CD8-positive, alpha-beta memory T cell (primary cell): Measurements from ENCODE around the gene HIF1AN. TPM values are rescaled to one million over a fixed set of nuclear protein-coding genes. Genes with fewer than 3 reads are reported as not detected.

Experiments
- CTCF ChIA-PET: fragments of 350-600 bp; sonication (Branson Sonifier 250); formaldehyde crosslinking; loops from one replicate; lab custom pipeline; 2021; ENCODE audit warnings: antibody characterized with exemption; lab: Charles Lee
- POLR2A ChIA-PET: fragments of 350-600 bp; sonication (Branson Sonifier 250); formaldehyde crosslinking; loops from one replicate; lab custom pipeline; 2021; ENCODE audit warnings: antibody characterized with exemption; lab: Charles Lee
- DNase-seq, 5 donors: peaks; one replicate each; pipeline versions ENCODE4 v3.0.0 to v3.0.0-alpha.2; 2020 to 2022; ENCODE audit warnings: mixed read lengths in 1 of 5
- H3K27ac ChIP-seq: one replicate; pipeline ENCODE4 v1.7.0; 2013; ENCODE audit warnings: low read depth, mild to moderate bottlenecking, low read length, moderate library complexity
- H3K27me3 ChIP-seq: 2 replicates; pipeline ENCODE4 v1.7.0; 2013; ENCODE audit warnings: low read length, mild to moderate bottlenecking; ENCODE audit not compliant: insufficient read depth, poor library complexity, severe bottlenecking
- H3K36me3 ChIP-seq: 2 replicates; pipeline ENCODE4 v1.7.0; 2013; ENCODE audit warnings: mild to moderate bottlenecking, low read length, moderate library complexity; ENCODE audit not compliant: insufficient read depth
- H3K4me1 ChIP-seq: 2 replicates; pipeline ENCODE4 v1.7.0; 2013; ENCODE audit warnings: mild to moderate bottlenecking, low read length, moderate library complexity; ENCODE audit not compliant: insufficient read depth
- H3K4me3 ChIP-seq: 2 replicates; pipeline ENCODE4 v1.7.0; 2013; ENCODE audit warnings: mild to moderate bottlenecking, low read length
- H3K9me3 ChIP-seq: 2 replicates; pipeline ENCODE4 v1.7.0; 2013; ENCODE audit warnings: mild to moderate bottlenecking, low read length
- H3K27ac Mint-ChIP-seq, 8 donors: one replicate each; pipeline ENCODE4 v1.8.0; 2020 to 2021; ENCODE audit warnings: mixed read lengths in 8 of 8, mild to moderate bottlenecking in 6 of 8, inconsistent platforms in 3 of 8, moderate library complexity in 3 of 8
- H3K27me3 Mint-ChIP-seq, 2 donors: one replicate each; pipeline ENCODE4 v1.8.0; 2020 to 2021; ENCODE audit warnings: mixed read lengths in 2 of 2, mild to moderate bottlenecking in 1 of 2, moderate library complexity in 1 of 2
- H3K36me3 Mint-ChIP-seq, 3 donors: one replicate each; pipeline ENCODE4 v1.8.0; 2020 to 2021; ENCODE audit warnings: mixed read lengths in 3 of 3, inconsistent platforms in 1 of 3, mild to moderate bottlenecking in 1 of 3
- H3K4me1 Mint-ChIP-seq, 3 donors: one replicate each; pipeline ENCODE4 v1.8.0; 2020 to 2021; ENCODE audit warnings: mixed read lengths in 3 of 3, inconsistent platforms in 1 of 3, mild to moderate bottlenecking in 1 of 3
- H3K4me3 Mint-ChIP-seq, 7 donors: one replicate each; pipeline ENCODE4 v1.8.0; 2020 to 2021; ENCODE audit warnings: mixed read lengths in 7 of 7, mild to moderate bottlenecking in 6 of 7, moderate library complexity in 4 of 7, inconsistent platforms in 2 of 7
- H3K9me3 Mint-ChIP-seq, 5 donors: one replicate each; pipeline ENCODE4 v1.8.0; 2020 to 2022; ENCODE audit warnings: mixed read lengths in 5 of 5, mild to moderate bottlenecking in 3 of 5, moderate library complexity in 2 of 5, inconsistent platforms in 1 of 5
- polyA plus RNA-seq: library from polyadenylated mRNA; unstranded; fragments of 300-500 nt; fragmentation: Illumina TruSeq; gene quantifications from one replicate; pipeline ENCODE4 v1.2.3, GENCODE V29; 2021
- total RNA-seq, 2 experiments: library from RNA; stranded (reverse); gene quantifications; one replicate each; pipeline ENCODE4 v1.2.3, GENCODE V29; 2021

The HIF1AN gene
- total and polyA plus RNA-seq, 3 experiments from 2014 or later = 29.7 to 52.8 (median 48.6) TPM

DNA sequence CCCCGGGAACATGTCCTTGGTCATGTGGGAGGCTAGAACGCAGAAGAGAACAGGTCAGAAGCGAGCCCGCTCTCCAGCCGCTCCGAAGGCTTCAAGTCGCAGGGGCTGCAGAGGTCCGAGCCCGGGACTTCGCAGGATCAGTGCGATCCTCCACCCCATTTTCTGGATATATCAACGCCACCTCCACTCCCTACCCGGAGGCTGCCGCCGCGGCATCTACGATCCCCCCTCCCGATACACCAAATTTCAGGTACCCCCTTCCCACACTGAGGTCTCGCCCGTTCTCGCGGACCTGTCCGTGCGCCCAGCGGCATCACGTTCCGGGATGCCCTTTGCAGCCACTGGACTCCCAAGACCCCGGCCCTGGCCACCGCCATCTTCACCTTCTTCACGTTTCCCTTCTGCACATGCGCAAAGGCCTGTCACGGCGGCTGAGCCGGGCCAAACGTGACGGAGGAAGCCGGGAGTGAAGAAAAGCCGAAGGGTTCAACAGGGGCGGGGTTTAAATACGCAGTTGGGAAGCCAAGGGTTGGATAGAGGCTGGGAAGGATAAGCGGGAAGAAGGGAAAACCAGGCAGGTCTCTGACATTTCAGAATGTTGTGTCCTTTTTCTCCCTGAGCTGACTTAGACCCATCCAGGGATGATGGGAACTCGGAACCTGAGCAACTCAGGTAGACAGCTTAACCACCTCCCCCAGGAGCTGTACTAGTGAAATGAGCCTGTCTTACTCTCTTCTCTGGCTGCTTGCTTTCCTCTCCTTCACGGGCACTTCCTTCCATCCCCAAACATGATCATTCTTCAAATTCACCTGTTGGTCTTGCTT, 6.1 kb upstream of the HIF1AN start, which contains the start of gene NDUFB8:
NDUFB8 (minus strand) TSS at position 397 of the 824 bp plus-strand sequence; CDS start at position 377, 20 bp downstream.
- H3K36me3 ChIP-seq = peaks cover 17% of the 10 kb centered on the region
- H3K27ac ChIP-seq = peak within 1 kb of the TSS; percentile 83
- H3K4me1 Mint-ChIP-seq = peaks cover 26 to 41% (median 40%) of the 10 kb centered on the region in 3 donors
- no peaks in the 10 kb centered on the region for H3K27me3 Mint-ChIP-seq
- ChIA-PET CTCF (interaction anchor here (1.3 to 4.2 kb wide), 2 partner anchors 11 to 47 kb away, joined by 5 to 35 read pairs; partner anchors contain the start of gene SEC31B), POLR2A (interaction anchor here (1.0 kb wide), 1 partner anchor 11 kb away, joined by 3 read pairs; no protein-coding TSS in a partner anchor)
- peak within 1 kb of the TSS; percentile 84 to 100 (median 99) for H3K27ac Mint-ChIP-seq
- H3K4me3 ChIP-seq = peak within 1 kb of the TSS; percentile 97
- peak within 1 kb of the TSS; percentile 93 to 100 (median 99) for H3K4me3 Mint-ChIP-seq
- H3K9me3 Mint-ChIP-seq = no peaks in the 10 kb centered on the region
- peaks cover 37% of the 10 kb centered on the region for H3K4me1 ChIP-seq
- no peaks in the 10 kb centered on the region for H3K27me3 ChIP-seq
- H3K36me3 Mint-ChIP-seq = peaks cover 0 to 42% (median 4%) of the 10 kb centered on the region in 3 donors
- no peaks in the 10 kb centered on the region for H3K9me3 ChIP-seq
- peak; percentile 78 to 91 (median 80) for DNase-seq

DNA sequence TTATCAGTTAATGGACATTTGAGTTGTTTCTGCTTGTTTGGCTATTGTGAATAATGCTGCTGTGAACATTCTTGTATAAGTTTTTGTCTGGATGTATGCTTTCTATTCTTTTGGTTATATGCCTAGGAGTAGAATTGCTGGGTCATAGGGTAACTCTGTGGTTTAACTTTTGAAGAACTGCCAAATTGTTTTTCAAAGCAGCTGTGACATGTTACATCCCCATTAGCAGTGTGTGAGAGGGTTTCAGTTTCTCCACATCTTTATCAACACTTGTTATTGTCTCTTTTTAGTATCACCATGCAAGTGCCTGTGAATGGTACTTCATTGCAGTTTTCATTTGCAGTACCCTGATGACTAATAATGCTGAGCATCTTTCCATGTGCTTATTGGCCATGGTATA, 4.0 kb upstream of the HIF1AN start:
- ChIA-PET POLR2A (no interaction called here), CTCF (no interaction called here)
- H3K4me3 Mint-ChIP-seq = peak overlapping the region in 1 of 7 donors; percentile 44
- Histone ChIP-seq H3K27me3 (no peaks in the 10 kb centered on the region), H3K9me3 (no peaks in the 10 kb centered on the region), H3K36me3 (peaks cover 3% of the 10 kb centered on the region), H3K4me1 (peaks cover 49% of the 10 kb centered on the region), H3K27ac (no peak overlapping the region), H3K4me3 (no peak overlapping the region)
- no peaks in the 10 kb centered on the region for H3K9me3 Mint-ChIP-seq
- peak overlapping the region in 1 of 8 donors; percentile 48 for H3K27ac Mint-ChIP-seq
- H3K27me3 Mint-ChIP-seq = no peaks in the 10 kb centered on the region
- peaks cover 0 to 22% (median 0%) of the 10 kb centered on the region in 3 donors for H3K36me3 Mint-ChIP-seq
- peaks cover 21 to 32% (median 28%) of the 10 kb centered on the region in 3 donors for H3K4me1 Mint-ChIP-seq
- DNase-seq = no peak

DNA sequence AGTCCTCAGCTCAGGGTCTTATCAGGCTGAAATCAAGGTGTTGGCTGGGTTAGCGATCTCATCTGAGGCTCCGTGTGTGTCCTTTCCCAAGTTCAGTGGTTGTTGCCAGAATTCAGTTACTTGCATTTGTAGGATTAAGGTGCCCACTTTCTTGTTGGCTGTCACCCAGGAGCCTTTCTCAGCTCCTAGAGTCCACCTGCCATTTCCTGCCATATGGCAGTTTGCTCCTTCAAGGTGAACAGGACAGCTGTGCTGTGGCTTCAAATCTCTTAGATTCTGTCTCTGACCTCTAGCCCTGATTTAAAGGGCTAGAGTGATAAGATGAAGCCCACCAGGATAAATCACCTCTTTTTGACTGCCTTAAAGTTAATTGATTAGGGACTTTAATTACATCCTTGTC, 1.0 kb upstream of the HIF1AN start:
- Histone ChIP-seq H3K36me3 (peaks cover 11% of the 10 kb centered on the region), H3K4me1 (peaks cover 42% of the 10 kb centered on the region), H3K4me3 (no peak overlapping the region), H3K27me3 (no peaks in the 10 kb centered on the region), H3K9me3 (no peaks in the 10 kb centered on the region), H3K27ac (no peak overlapping the region)
- ChIA-PET CTCF (interaction anchor here (1.4 to 3.0 kb wide), 7 partner anchors 10 to 96 kb away, joined by 4 to 14 read pairs (median 6); no protein-coding TSS in a partner anchor), POLR2A (interaction anchor here (1.1 kb wide), 1 partner anchor 9 kb away, joined by 3 read pairs; no protein-coding TSS in a partner anchor)
- no peak for DNase-seq
- Mint-ChIP-seq H3K4me3 (peak overlapping the region in 1 of 7 donors; percentile 13), H3K4me1 (peaks cover 13 to 16% (median 15%) of the 10 kb centered on the region in 3 donors), H3K9me3 (no peaks in the 10 kb centered on the region), H3K36me3 (peaks cover 0 to 29% (median 5%) of the 10 kb centered on the region in 3 donors), H3K27ac (peak overlapping the region in 2 of 8 donors; percentile 43 to 84), H3K27me3 (peaks cover 0 to 1% of the 10 kb centered on the region in 2 donors)

DNA sequence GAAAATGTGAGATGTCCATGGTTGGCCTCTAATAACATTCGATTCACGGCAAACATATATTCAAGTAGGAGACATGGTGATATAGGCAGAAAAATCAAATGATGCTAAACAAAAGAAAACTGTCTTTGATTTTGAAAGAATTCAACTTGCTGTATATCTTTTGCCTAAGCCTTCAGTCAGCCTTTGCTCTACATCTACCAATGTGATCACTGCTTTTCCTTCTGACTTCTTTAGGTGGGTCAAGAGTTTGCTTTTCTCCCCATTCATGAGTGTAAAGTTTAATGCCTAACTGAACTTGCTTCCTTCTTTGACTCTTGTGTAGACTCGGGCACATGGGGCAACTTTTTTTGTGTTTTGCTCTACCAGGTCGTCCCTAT, 417 bp upstream of the HIF1AN start:
- H3K9me3 Mint-ChIP-seq = no peaks in the 10 kb centered on the region
- no peak overlapping the region for H3K27ac ChIP-seq

DNA sequence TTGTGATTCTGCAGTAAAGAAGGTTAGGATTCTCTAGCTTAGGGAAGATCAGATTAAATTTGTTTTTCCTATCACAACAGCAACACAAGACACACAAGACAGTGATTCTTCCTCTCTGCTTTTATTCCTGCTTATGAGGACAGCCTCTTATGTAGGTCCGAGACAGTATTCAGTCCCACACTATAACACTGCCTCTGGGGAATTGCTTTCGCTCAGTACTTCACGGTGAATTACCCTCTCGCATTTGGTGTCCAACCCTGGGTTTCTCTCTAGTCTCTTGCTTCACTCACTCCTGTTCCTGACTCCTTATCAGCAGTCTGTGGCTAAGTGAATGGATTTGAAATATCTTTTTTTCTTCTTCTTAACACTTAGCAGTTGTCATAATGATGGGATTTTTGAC, 1.7 kb downstream of the HIF1AN start:
- CTCF ChIA-PET = interaction anchor here (2.3 to 3.0 kb wide), 2 partner anchors 19 to 54 kb away, joined by 14 to 18 read pairs; no protein-coding TSS in a partner anchor
- POLR2A ChIA-PET = no interaction called here

More for the DNA sequence above, 417 bp upstream of the HIF1AN start:
- Histone ChIP-seq H3K9me3 (no peaks in the 10 kb centered on the region), H3K27me3 (no peaks in the 10 kb centered on the region), H3K4me3 (no peak overlapping the region), H3K36me3 (peaks cover 11% of the 10 kb centered on the region), H3K4me1 (peaks cover 38% of the 10 kb centered on the region)
- Mint-ChIP-seq H3K27ac (no peak overlapping the region), H3K27me3 (peaks cover 0 to 1% of the 10 kb centered on the region in 2 donors), H3K4me3 (no peak overlapping the region), H3K36me3 (peaks cover 0 to 29% (median 5%) of the 10 kb centered on the region in 3 donors), H3K4me1 (peaks cover 9 to 11% (median 10%) of the 10 kb centered on the region in 3 donors)
- no peak for DNase-seq
- CTCF ChIA-PET = interaction anchor here (0.7 to 3.0 kb wide), 21 partner anchors 9 to 479 kb away, joined by 3 to 18 read pairs (median 5); partner anchors contain the start of gene SCD
- POLR2A ChIA-PET = interaction anchor here (0.6 to 1.3 kb wide), 9 partner anchors 9 to 392 kb away, joined by 3 to 6 read pairs (median 5); no protein-coding TSS in a partner anchor

DNA sequence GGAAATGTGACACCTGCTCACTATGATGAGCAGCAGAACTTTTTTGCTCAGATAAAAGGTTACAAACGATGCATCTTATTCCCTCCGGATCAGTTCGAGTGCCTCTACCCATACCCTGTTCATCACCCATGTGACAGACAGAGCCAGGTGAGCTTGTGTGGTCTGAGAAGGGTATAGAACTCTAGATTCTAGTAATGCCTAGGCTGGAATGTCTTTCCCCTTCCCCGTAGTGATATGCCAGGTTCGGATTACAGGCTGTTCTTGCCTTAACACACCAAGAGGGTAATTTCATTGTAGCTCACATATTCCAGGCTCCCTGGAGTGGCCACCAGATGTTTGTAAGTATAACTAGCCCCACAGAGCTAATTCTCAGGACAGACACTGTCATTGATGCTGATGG, 9.2 kb downstream of the HIF1AN start:
- Histone ChIP-seq H3K4me3 (no peak overlapping the region), H3K9me3 (no peaks in the 10 kb centered on the region), H3K36me3 (peaks cover 67% of the 10 kb centered on the region), H3K27me3 (no peaks in the 10 kb centered on the region), H3K4me1 (no peaks in the 10 kb centered on the region), H3K27ac (no peak overlapping the region)
- peaks cover 17 to 95% (median 31%) of the 10 kb centered on the region in 3 donors for H3K36me3 Mint-ChIP-seq
- H3K4me3 Mint-ChIP-seq = no peak overlapping the region
- DNase-seq = no peak
- H3K9me3 Mint-ChIP-seq = no peaks in the 10 kb centered on the region
- H3K27ac Mint-ChIP-seq = no peak overlapping the region
- ChIA-PET POLR2A (no interaction called here), CTCF (interaction anchor here (1.2 to 1.7 kb wide), 6 partner anchors 9 to 69 kb away, joined by 3 to 6 read pairs (median 4); partner anchors contain the start of genes HIF1AN and SEC31B)
- H3K4me1 Mint-ChIP-seq = peaks cover 4 to 5% (median 5%) of the 10 kb centered on the region in 3 donors
- no peaks in the 10 kb centered on the region for H3K27me3 Mint-ChIP-seq

More for the DNA sequence above, 1.7 kb downstream of the HIF1AN start:
- no peaks in the 10 kb centered on the region for H3K9me3 Mint-ChIP-seq
- H3K36me3 Mint-ChIP-seq = peaks cover 0 to 49% (median 13%) of the 10 kb centered on the region in 3 donors
- H3K27ac Mint-ChIP-seq = peak overlapping the region in 1 of 8 donors; percentile 6
- H3K27me3 ChIP-seq = no peaks in the 10 kb centered on the region
- peaks cover 10 to 13% (median 13%) of the 10 kb centered on the region in 3 donors for H3K4me1 Mint-ChIP-seq
- no peaks in the 10 kb centered on the region for H3K9me3 ChIP-seq
- H3K36me3 ChIP-seq = peaks cover 20% of the 10 kb centered on the region
- peak overlapping the region in 3 of 7 donors; percentile 54 to 80 (median 68) for H3K4me3 Mint-ChIP-seq
- H3K27me3 Mint-ChIP-seq = peaks cover 0 to 1% of the 10 kb centered on the region in 2 donors
- DNase-seq = no peak
- peaks cover 36% of the 10 kb centered on the region for H3K4me1 ChIP-seq
- H3K4me3 ChIP-seq = no peak overlapping the region
- H3K27ac ChIP-seq = no peak overlapping the region

DNA sequence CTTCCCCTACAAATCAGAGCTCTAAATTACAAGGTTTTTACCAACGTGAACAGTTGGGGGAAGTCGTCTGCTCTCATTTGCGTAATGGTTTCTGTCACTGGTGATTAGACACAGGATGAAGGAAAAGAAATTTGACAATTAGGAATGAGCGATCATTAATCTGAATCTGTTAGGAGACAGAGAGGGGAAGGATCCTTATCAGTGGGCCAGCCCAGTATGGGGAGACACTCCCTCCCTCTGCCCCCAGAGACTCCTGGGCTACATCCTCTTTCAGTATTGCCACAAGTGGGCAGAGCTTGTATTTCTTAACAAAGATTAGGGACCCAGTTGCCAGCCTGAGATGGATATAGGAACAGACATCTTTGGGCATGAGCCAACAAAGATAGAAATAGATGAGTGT, 15.5 kb downstream of the HIF1AN start:
- Histone ChIP-seq H3K27me3 (no peaks in the 10 kb centered on the region), H3K36me3 (peaks cover 30% of the 10 kb centered on the region), H3K4me3 (no peak overlapping the region), H3K4me1 (no peaks in the 10 kb centered on the region), H3K9me3 (no peaks in the 10 kb centered on the region), H3K27ac (no peak overlapping the region)
- CTCF ChIA-PET = interaction anchor here (1.3 to 1.4 kb wide), 2 partner anchors 11 to 12 kb away, joined by 3 to 4 read pairs; no protein-coding TSS in a partner anchor
- no peaks in the 10 kb centered on the region for H3K9me3 Mint-ChIP-seq
- POLR2A ChIA-PET = interaction anchor here (1.0 kb wide), 2 partner anchors 9 to 15 kb away, joined by 4 to 6 read pairs; partner anchors contain the start of gene HIF1AN
- no peaks in the 10 kb centered on the region for H3K27me3 Mint-ChIP-seq
- H3K36me3 Mint-ChIP-seq = peaks cover 15 to 80% (median 25%) of the 10 kb centered on the region in 3 donors
- no peak overlapping the region for H3K4me3 Mint-ChIP-seq
- H3K27ac Mint-ChIP-seq = no peak overlapping the region
- DNase-seq = no peak
- H3K4me1 Mint-ChIP-seq = peaks cover 0 to 2% (median 0%) of the 10 kb centered on the region in 3 donors
